COLO668 (cell line): ENCODE data around the gene OR2S2.

Experiments
- DNase-seq: peaks from one replicate; lab custom pipeline; 2025; ENCODE audit not compliant: unreplicated experiment; lab: John Stamatoyannopoulos, UW

Gene OR2S2

DNA sequence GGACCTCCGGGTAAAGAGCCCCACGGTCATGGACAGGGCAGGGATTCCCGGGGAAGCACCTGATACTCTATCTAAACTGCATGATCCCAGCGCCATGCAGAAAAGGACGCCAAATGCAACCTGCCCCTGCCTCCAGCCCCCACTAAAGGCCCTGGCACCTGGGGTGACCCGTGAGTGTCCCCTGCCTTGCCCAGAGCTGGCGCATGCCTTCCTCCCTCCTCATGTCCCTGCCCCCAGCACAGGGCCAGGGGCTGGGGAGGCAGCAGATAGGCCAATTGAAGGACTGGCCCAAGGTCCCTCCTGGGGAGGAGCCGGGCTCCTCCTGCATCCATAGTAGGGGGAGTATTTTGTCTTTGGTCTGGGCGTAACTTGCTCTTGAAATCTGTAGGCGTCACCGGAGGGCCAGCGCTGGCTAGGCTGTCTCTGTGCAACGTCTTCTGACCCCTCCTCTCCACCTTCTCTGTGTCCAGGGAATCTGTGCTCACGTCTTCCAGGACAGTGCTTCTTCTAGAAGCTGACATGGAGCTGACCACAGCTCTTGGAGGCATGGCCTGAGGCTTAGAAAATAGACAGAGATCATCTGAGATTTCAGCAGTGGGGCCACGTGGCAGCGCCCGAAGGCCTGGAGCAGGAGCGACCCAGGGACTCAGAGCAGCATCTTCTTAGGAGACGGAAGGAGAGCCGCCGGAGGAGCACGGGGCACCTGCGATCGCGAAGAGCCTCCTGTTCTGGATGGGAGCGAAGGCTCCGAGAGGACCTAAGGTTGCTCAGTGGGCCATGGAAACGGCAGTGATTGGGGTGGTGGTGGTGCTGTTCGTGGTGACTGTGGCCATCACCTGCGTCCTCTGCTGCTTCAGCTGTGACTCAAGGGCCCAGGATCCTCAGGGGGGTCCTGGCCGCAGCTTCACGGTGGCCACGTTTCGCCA, 48.0 kb downstream of the OR2S2 start:
- DNase-seq, result no peak

DNA sequence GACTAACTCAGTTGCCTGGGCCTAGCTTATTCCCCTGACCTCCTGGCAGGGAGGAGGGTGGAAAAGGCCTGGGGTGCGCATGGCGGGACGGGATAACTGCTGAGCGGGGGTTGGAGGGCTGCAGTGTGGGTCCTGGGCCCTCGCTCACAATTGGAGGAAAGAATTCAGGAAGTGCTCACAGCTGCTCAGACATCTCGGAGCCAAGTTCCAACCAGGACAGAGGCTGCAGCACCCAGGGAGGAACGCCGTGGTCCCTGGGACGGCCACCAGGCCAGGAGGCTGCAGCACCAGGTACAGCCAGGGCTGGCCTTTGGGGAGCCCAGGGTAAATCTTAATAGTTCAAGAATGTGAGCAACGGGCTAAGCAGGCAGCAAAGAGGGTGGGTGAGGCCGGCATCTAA, 48.7 kb downstream of the OR2S2 start, which contains the start of gene SPAAR:
TSS of gene SPAAR (plus strand) at position 217 of the 400 bp plus-strand sequence. CDS start 974 bp downstream, outside the sequence.
- DNase-seq, result no peak

DNA sequence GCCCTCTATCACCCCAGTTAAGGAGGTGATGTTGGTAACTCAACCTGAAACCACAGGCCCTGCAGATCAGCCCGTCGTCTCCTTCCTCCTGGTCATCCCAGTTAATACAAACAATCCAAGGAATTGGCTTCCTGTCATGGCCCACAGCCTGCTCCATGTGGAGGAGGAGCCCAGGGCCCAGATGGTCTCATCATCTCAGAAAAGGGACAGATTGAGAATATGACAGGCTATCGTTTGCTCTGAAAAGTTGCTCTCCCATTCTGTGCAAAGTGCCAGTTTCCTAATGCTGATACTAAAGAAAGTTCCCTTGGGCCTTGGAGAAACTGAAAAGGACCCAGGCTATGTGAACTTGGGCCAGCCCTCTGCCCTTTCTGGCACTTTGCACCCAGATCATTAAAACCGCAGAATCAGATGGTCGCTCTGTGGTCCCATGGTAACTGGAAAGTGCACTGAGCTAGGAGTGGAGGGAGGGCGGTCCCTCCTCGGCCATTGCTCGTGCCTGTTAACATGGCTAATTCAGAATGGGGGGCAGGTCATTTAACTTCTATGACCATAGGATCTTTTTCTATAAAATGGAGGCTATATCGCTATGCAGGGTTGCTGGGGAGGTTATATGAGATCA, 49.3 kb downstream of the OR2S2 start:
- no peak for DNase-seq

DNA sequence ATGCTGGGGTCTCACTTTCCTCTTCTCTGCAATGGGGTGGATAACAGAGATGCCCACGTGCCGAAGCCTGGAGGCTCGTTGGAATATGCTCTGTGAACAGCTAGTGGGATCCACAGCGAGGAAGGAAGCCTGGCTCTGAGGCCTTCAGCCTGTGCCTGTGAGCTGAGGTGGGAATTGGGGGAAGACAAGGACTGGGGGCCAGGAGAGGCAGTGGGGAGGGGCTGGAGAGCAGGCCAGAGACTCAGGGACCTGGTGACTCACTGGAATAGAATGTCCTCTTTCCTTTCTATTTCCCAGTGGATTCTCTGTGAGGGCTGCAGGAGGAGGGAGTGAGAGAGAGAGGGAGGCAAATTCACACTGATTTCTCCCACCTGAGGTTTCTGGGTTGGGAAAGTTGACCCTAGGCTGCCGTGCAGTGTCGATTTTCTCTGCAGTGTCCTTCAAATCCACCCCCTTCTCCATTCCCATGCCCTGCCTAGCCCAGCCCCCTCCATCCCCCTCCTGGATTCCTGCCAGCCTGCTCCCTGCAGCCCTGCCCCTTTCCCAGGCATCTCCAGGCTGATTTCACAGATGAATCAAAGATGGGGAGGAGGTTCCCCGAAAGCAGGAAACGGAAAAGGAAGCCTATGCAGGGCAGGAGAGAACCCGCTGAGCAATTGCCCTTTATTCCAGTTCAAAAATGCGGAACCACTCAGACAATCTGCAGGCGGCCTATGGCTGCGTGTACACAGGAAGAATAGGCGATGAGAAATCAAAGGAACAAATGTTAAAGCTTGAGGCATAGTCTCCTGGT, 50.0 kb downstream of the OR2S2 start:
- DNase-seq, result no peak
